Mesothelial cell of epicardium (in vitro differentiated cells): Measurements from ENCODE around the gene PRKCA. TPM values are rescaled to one million over a fixed set of nuclear protein-coding genes. Genes with fewer than 3 reads are reported as not detected.

Source experiments
- DNase-seq, 2 experiments: peaks; one replicate each; pipeline ENCODE4 v3.0.0; 2021; ENCODE audit warnings: low spot score in 2 of 2; ENCODE audit not compliant: unreplicated experiment in 2 of 2
- H3K27ac Mint-ChIP-seq: 2 replicates; pipeline ENCODE4 v1.8.0; 2021; ENCODE audit warnings: mixed read lengths
- H3K27me3 Mint-ChIP-seq: 2 replicates; pipeline ENCODE4 v1.8.0; 2021; ENCODE audit warnings: low read depth, mixed read lengths
- H3K36me3 Mint-ChIP-seq: 2 replicates; pipeline ENCODE4 v1.8.0; 2021; ENCODE audit warnings: mixed read lengths
- H3K4me1 Mint-ChIP-seq: 2 replicates; pipeline ENCODE4 v1.8.0; 2021; ENCODE audit warnings: mixed read lengths
- H3K4me3 Mint-ChIP-seq: 2 replicates; pipeline ENCODE4 v1.8.0; 2021; ENCODE audit warnings: mild to moderate bottlenecking, moderate library complexity, mixed read lengths
- H3K9me3 Mint-ChIP-seq: 2 replicates; pipeline ENCODE4 v1.8.0; 2021; ENCODE audit warnings: mixed read lengths
- CTCF ChIP-seq: fragments of 200-600 bp; sonication (generic); IDR thresholded peaks from one replicate; pipeline ENCODE4 v1.5.0; 2021; ENCODE audit warnings: antibody characterized with exemption; ENCODE audit not compliant: unreplicated experiment
- total RNA-seq: library from RNA; stranded (reverse); gene quantifications from 3 replicates; pipeline ENCODE4 v1.2.1, GENCODE V29; 2021

The PRKCA gene
- total RNA-seq, 1 donor from 2014 or later = 15.2 TPM

GRCh38 chr17:66308856-66309255 lies 6.4 kb downstream of the PRKCA start:
- Mint-ChIP-seq H3K4me3 (no peak overlapping the region), H3K9me3 (no peaks in the 10 kb centered on the region), H3K36me3 (no peaks in the 10 kb centered on the region), H3K4me1 (peaks cover 12% of the 10 kb centered on the region), H3K27ac (no peak overlapping the region), H3K27me3 (peaks cover 41% of the 10 kb centered on the region)
- DNase-seq = no peak
- no peak for TF ChIP-seq CTCF

DNA sequence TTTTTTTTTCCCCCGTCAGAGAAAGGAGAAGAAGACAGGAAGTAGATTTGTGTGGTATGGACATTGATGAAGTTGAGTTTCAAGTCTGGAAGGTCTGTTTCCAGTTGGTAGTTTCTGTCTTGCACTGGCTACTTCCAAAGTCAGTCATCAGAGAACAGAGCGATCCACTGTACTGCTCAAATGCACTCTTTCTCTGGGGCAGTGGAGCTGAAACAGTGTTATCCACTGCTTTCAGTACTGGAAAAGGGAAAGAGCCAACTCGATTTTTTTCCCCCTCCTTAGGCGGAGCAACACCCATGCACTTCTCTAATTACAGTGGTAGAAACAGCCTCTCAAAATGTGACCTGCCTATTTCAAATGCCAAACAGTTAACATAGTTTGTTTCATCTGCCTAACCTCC lies 7.4 kb downstream of the PRKCA start:
- Mint-ChIP-seq H3K4me3 (no peak overlapping the region), H3K4me1 (peaks cover 4% of the 10 kb centered on the region), H3K36me3 (no peaks in the 10 kb centered on the region), H3K27me3 (peaks cover 32% of the 10 kb centered on the region), H3K27ac (no peak overlapping the region), H3K9me3 (no peaks in the 10 kb centered on the region)
- no peak for DNase-seq
- no peak for TF ChIP-seq CTCF

- Mint-ChIP-seq H3K4me1 (peaks cover 2% of the 10 kb centered on the region), H3K36me3 (no peaks in the 10 kb centered on the region), H3K4me3 (no peak overlapping the region), H3K9me3 (no peaks in the 10 kb centered on the region), H3K27ac (no peak overlapping the region), H3K27me3 (peaks cover 24% of the 10 kb centered on the region)
- no peak for TF ChIP-seq CTCF
- DNase-seq = no peak
These were observed 8.2 kb downstream of the PRKCA start for GRCh38 chr17:66310528-66311148.

GRCh38 chr17:66312912-66313311 lies 10.5 kb downstream of the PRKCA start:
- H3K27ac Mint-ChIP-seq = no peak overlapping the region
- H3K4me1 Mint-ChIP-seq = no peaks in the 10 kb centered on the region
- peaks cover 17% of the 10 kb centered on the region for H3K27me3 Mint-ChIP-seq
- H3K36me3 Mint-ChIP-seq = no peaks in the 10 kb centered on the region
- TF ChIP-seq CTCF = no peak
- DNase-seq = no peak
- peaks cover 6% of the 10 kb centered on the region for H3K9me3 Mint-ChIP-seq
- H3K4me3 Mint-ChIP-seq = no peak overlapping the region

GRCh38 chr17:66313325-66313724 lies 10.9 kb downstream of the PRKCA start:
- no peak overlapping the region for H3K4me3 Mint-ChIP-seq
- no peaks in the 10 kb centered on the region for H3K4me1 Mint-ChIP-seq
- H3K27me3 Mint-ChIP-seq = peaks cover 15% of the 10 kb centered on the region
- TF ChIP-seq CTCF = no peak
- DNase-seq = no peak
- H3K36me3 Mint-ChIP-seq = no peaks in the 10 kb centered on the region
- H3K27ac Mint-ChIP-seq = no peak overlapping the region
- peaks cover 6% of the 10 kb centered on the region for H3K9me3 Mint-ChIP-seq
